Measurements from ENCODE around the gene TANC1. TPM values are rescaled to one million over a fixed set of nuclear protein-coding genes. Genes with fewer than 3 reads are reported as not detected.

TANC1 gene
- total and polyA plus RNA-seq, 5 donors = 22.8 to 75.8 (median 46.5) TPM

- H3K4me3 ChIP-seq (ENCODE audit: low read length) = no peak overlapping the region
- DNase-seq = no peak
- no peak overlapping the region for H3K27ac ChIP-seq (ENCODE audit: low read length)
- H3K9me3 ChIP-seq (ENCODE audit: control insufficient read depth, low read length) = no peaks in the 10 kb centered on the region
- peaks cover 9% of the 10 kb centered on the region for H3K4me1 ChIP-seq (ENCODE audit: control insufficient read depth, insufficient read depth, low read length)
- 78% methylated on average over 4 of the region's 4 CpGs for WGBS
- no peaks in the 10 kb centered on the region for H3K27me3 ChIP-seq (ENCODE audit: control insufficient read depth, insufficient read depth)
- intact Hi-C loops (cut with DNase I) = no loop called here
- ATAC-seq = peak; percentile 23 to 27
Measured at GRCh38 chr2:159063677-159064076, 95.2 kb downstream of the TANC1 start.

DNA sequence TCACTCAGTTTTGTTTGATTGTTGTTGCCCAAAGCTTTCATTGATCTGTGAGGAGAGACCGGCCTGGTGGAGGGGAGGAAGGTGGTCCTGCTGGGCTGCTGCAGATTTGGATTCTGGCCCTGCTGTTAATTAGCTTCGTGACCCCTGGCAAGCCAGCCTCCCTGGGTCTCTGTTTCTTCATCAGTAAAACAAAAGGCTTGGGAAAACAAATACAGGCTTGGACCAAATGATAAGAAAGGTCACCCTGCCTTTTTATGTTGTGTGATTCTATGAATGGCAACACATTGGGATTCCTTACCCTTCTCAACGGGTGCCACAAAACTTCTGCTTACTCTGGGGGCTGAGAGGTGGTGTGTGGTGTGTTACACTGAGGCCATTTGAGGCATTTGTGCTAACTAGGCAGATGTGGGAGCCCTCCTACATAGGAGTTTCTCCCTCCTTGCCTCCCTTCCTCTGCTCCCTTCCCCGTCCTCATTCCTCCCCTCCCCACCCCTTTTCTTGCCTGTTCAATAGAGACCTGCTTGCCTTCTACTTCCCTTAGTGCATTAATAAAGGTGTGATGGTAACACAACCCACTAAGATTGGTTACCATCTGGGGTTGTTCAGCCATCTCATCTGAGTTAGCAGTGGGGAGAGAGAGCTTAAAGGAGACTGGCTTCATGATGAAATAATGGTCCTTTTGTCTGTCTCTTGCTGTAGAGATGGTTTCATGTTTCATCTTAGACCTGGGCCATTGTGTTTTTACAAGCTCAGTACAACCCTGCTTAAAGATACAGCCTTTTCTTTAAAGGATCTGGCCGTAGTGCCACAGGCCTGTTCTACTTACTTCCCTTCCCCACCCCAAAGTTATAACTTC is 96.2 kb downstream of the TANC1 start:
- WGBS = 54% methylated on average over 5 of the region's 5 CpGs
- intact Hi-C loops (cut with DNase I) = no loop called here
- H3K4me3 ChIP-seq (ENCODE audit: low read length) = no peak overlapping the region
- no peaks in the 10 kb centered on the region for H3K27me3 ChIP-seq (ENCODE audit: control insufficient read depth, insufficient read depth)
- no peaks in the 10 kb centered on the region for H3K9me3 ChIP-seq (ENCODE audit: control insufficient read depth, low read length)
- H3K4me1 ChIP-seq (ENCODE audit: control insufficient read depth, insufficient read depth, low read length) = peaks cover 9% of the 10 kb centered on the region
- peak in 1 of 3 donors; percentile 55 for DNase-seq
- ATAC-seq = peak; percentile 34 to 51
- H3K27ac ChIP-seq (ENCODE audit: low read length) = peak overlapping the region; percentile 56

DNA sequence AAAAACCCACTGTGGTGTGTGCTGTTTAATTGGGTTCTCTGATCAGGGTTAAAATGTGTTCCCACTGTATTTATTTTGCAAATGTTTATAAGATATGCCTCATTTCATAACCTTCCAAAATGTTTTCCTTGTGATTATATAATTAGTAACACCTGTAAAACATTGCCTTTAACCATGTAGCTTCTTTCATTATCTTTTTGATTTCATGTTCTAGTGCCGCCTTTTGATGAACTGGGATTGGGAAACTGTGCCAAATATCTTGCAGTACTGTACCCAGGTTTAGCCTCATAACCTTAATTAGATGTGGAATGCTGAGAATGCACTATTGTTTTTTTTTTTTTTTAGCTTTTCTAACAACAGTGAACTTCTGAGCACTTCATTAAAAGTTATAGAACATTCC is 96.9 kb downstream of the TANC1 start:
- 46% methylated on average over 1 of the region's 1 CpG for WGBS
- no peaks in the 10 kb centered on the region for H3K9me3 ChIP-seq (ENCODE audit: control insufficient read depth, low read length)
- DNase-seq = no peak
- H3K4me3 ChIP-seq (ENCODE audit: low read length) = no peak overlapping the region
- no peak overlapping the region for H3K27ac ChIP-seq (ENCODE audit: low read length)
- no peak for ATAC-seq
- H3K27me3 ChIP-seq (ENCODE audit: control insufficient read depth, insufficient read depth) = no peaks in the 10 kb centered on the region
- intact Hi-C loops (cut with DNase I) = no loop called here
- peaks cover 9% of the 10 kb centered on the region for H3K4me1 ChIP-seq (ENCODE audit: control insufficient read depth, insufficient read depth, low read length)

DNA sequence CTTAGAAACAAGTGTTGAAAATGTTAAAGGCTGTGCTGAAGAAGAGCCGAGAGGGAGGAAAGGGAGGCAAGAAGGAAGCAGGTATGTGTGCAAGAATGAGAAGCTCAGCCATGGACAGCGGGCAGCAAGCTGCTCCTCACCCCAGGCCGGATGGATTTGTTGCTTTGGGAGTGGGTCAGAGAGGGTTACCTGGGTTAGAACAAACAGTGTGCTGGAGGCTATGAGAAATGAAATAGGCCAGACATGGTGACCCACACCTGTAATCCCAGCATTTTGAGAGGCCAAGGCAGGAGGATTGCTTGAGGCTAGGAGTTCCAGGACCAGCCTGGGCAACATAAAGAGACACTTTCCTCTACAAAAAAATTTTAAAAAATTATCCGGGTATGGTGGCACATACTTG is 97.5 kb downstream of the TANC1 start:
- DNase-seq = no peak
- Histone ChIP-seq H3K9me3 (ENCODE audit: control insufficient read depth, low read length) (no peaks in the 10 kb centered on the region), H3K27me3 (ENCODE audit: control insufficient read depth, insufficient read depth) (no peaks in the 10 kb centered on the region), H3K27ac (ENCODE audit: low read length) (no peak overlapping the region), H3K4me1 (ENCODE audit: control insufficient read depth, insufficient read depth, low read length) (peaks cover 12% of the 10 kb centered on the region), H3K4me3 (ENCODE audit: low read length) (no peak overlapping the region)
- ATAC-seq = no peak
- intact Hi-C loops (cut with DNase I) = no loop called here
- WGBS = 83% methylated on average over 4 of the region's 4 CpGs

DNA sequence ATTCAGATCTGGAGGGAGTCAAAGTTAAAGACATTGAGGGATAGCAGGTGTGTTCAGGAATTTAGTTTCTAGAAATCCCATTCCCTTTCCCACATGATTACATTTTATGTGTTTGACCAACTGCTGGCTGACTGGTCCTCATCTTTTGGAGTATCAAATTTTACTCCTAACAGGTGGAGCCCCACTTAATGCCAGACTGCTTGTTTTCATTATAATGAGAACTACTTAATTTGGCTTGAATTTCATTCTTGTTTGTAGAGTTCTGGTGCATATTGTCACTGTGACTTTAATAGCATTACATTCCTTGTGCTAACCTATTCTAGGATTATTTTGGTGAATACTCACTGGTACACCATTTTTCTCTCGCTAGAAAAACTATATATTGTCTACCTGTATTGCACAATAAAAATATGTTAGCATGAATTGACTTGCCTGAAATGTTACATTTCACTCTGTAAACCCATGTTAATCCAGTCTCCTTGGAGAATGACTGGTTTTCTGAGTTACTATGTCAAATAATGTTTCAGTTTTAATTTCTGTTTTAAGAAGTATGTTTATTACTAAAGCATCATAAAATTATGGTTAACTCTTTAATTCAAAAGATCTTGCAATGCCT is 98.2 kb downstream of the TANC1 start:
- no peaks in the 10 kb centered on the region for H3K9me3 ChIP-seq (ENCODE audit: control insufficient read depth, low read length)
- H3K4me3 ChIP-seq (ENCODE audit: low read length) = no peak overlapping the region
- 96% methylated on average over 1 of the region's 1 CpG for WGBS
- H3K27me3 ChIP-seq (ENCODE audit: control insufficient read depth, insufficient read depth) = no peaks in the 10 kb centered on the region
- H3K27ac ChIP-seq (ENCODE audit: low read length) = no peak overlapping the region
- peaks cover 12% of the 10 kb centered on the region for H3K4me1 ChIP-seq (ENCODE audit: control insufficient read depth, insufficient read depth, low read length)
- no peak for DNase-seq
- no peak for ATAC-seq
- intact Hi-C loops (cut with DNase I) = no loop called here

DNA sequence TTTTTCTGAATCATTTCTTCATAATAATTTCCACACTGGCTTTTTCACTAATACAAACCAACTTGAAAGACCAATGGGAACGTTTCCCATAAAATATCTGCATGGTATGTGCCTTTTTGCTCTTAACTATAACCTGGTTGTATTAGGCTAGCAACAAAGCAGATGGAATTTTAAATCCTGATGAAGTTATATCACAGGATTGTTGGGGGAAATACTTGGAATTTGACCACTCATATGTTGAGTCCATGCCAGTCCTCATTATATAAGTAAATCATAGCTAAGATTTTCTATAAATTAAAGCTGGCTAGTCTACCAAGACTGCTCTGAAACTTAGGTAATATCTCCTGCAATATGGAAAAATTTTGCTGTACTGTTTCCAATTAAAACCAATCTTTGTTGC is 99.5 kb downstream of the TANC1 start:
- ATAC-seq (no peak), DNase-seq (no peak)
- intact Hi-C loops (cut with DNase I) = no loop called here

GRCh38 chr2:159069229-159069628 is 100.8 kb downstream of the TANC1 start:
- 37% methylated on average over 2 of the region's 2 CpGs for WGBS
- intact Hi-C loops (cut with DNase I) = no loop called here
- peaks cover 13% of the 10 kb centered on the region for H3K4me1 ChIP-seq (ENCODE audit: control insufficient read depth, insufficient read depth, low read length)
- no peak overlapping the region for H3K4me3 ChIP-seq (ENCODE audit: low read length)
- ATAC-seq = no peak
- H3K27ac ChIP-seq (ENCODE audit: low read length) = no peak overlapping the region
- H3K9me3 ChIP-seq (ENCODE audit: control insufficient read depth, low read length) = no peaks in the 10 kb centered on the region
- DNase-seq = no peak
- H3K27me3 ChIP-seq (ENCODE audit: control insufficient read depth, insufficient read depth) = no peaks in the 10 kb centered on the region

More for the DNA sequence above, 99.5 kb downstream of the TANC1 start:
- Histone ChIP-seq H3K27me3 (ENCODE audit: control insufficient read depth, insufficient read depth) (no peaks in the 10 kb centered on the region), H3K27ac (ENCODE audit: low read length) (no peak overlapping the region), H3K4me3 (ENCODE audit: low read length) (no peak overlapping the region), H3K4me1 (ENCODE audit: control insufficient read depth, insufficient read depth, low read length) (peaks cover 10% of the 10 kb centered on the region), H3K9me3 (ENCODE audit: control insufficient read depth, low read length) (no peaks in the 10 kb centered on the region)
- 70% methylated on average over 1 of the region's 1 CpG for WGBS

DNA sequence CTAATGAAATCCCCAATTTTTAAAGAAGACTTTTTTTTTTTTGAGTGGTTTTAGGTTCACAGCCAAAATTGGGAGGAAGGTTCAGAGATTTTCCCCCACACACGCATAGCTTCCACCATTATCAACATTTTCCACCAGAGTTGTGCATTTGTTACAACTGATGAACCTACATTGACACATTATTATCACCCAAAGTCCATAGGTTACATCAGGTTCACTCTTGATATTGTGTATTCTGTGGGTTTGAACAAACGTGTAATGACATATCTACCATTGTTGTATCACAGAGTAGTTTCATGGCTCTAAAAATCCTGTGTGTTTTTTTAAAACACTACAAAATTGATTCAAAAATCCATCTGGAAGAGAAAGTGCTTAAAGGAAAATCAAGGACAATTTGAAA is 101.8 kb downstream of the TANC1 start:
- intact Hi-C loops (cut with DNase I) = no loop called here
- DNase-seq (no peak), ATAC-seq (no peak)
- Histone ChIP-seq H3K9me3 (ENCODE audit: control insufficient read depth, low read length) (no peaks in the 10 kb centered on the region), H3K27ac (ENCODE audit: low read length) (no peak overlapping the region), H3K27me3 (ENCODE audit: control insufficient read depth, insufficient read depth) (no peaks in the 10 kb centered on the region), H3K4me3 (ENCODE audit: low read length) (no peak overlapping the region), H3K4me1 (ENCODE audit: control insufficient read depth, insufficient read depth, low read length) (peaks cover 6% of the 10 kb centered on the region)
- 68% methylated on average over 2 of the region's 2 CpGs for WGBS

- ATAC-seq (no peak), DNase-seq (no peak)
- Histone ChIP-seq H3K4me1 (ENCODE audit: control insufficient read depth, insufficient read depth, low read length) (peaks cover 6% of the 10 kb centered on the region), H3K4me3 (ENCODE audit: low read length) (no peak overlapping the region), H3K27ac (ENCODE audit: low read length) (no peak overlapping the region), H3K9me3 (ENCODE audit: control insufficient read depth, low read length) (no peaks in the 10 kb centered on the region), H3K27me3 (ENCODE audit: control insufficient read depth, insufficient read depth) (no peaks in the 10 kb centered on the region)
- intact Hi-C loops (cut with DNase I) = no loop called here
- 63% methylated on average over 2 of the region's 2 CpGs for WGBS
Measured at GRCh38 chr2:159071190-159071915, 102.9 kb downstream of the TANC1 start.

- H3K27ac ChIP-seq (ENCODE audit: low read length) = no peak overlapping the region
- intact Hi-C loops (cut with DNase I) = no loop called here
- WGBS = 59% methylated on average over 2 of the region's 2 CpGs
- peaks cover 6% of the 10 kb centered on the region for H3K4me1 ChIP-seq (ENCODE audit: control insufficient read depth, insufficient read depth, low read length)
- ATAC-seq (no peak), DNase-seq (no peak)
- H3K9me3 ChIP-seq (ENCODE audit: control insufficient read depth, low read length) = no peaks in the 10 kb centered on the region
- H3K4me3 ChIP-seq (ENCODE audit: low read length) = no peak overlapping the region
- H3K27me3 ChIP-seq (ENCODE audit: control insufficient read depth, insufficient read depth) = no peaks in the 10 kb centered on the region
Measured at GRCh38 chr2:159072795-159073194, 104.4 kb downstream of the TANC1 start.

- no peak overlapping the region for H3K27ac ChIP-seq (ENCODE audit: low read length)
- H3K4me3 ChIP-seq (ENCODE audit: low read length) = no peak overlapping the region
- H3K4me1 ChIP-seq (ENCODE audit: control insufficient read depth, insufficient read depth, low read length) = peaks cover 6% of the 10 kb centered on the region
- intact Hi-C loops (cut with DNase I) = no loop called here
- WGBS = 61% methylated on average over 2 of the region's 2 CpGs
- H3K9me3 ChIP-seq (ENCODE audit: control insufficient read depth, low read length) = no peaks in the 10 kb centered on the region
- no peak for DNase-seq
- no peak for ATAC-seq
- no peaks in the 10 kb centered on the region for H3K27me3 ChIP-seq (ENCODE audit: control insufficient read depth, insufficient read depth)
Measured at GRCh38 chr2:159073256-159073655, 104.8 kb downstream of the TANC1 start.
